Uterus (tissue), 2 donors: ENCODE measurements around the gene PCSK2.

Source experiments
- CTCF ChIP-seq, 4 experiments: fragments of 200-600 bp in 2 of 4; fragments of 450-650 bp in 2 of 4; sonication (generic) in 2 of 4; IDR thresholded peaks; one replicate each; pipeline ENCODE4 v1.5.1; 2016 to 2019; ENCODE audit warnings: antibody characterized with exemption in 4 of 4, mild to moderate bottlenecking in 2 of 4, moderate library complexity in 1 of 4
- POLR2A ChIP-seq, 2 donors: fragments of 450-650 bp; IDR thresholded peaks; one replicate each; pipeline ENCODE4 v1.6.1; 2016; ENCODE audit warnings: antibody characterized with exemption in 2 of 2, mild to moderate bottlenecking in 1 of 2, moderate library complexity in 1 of 2

DNA sequence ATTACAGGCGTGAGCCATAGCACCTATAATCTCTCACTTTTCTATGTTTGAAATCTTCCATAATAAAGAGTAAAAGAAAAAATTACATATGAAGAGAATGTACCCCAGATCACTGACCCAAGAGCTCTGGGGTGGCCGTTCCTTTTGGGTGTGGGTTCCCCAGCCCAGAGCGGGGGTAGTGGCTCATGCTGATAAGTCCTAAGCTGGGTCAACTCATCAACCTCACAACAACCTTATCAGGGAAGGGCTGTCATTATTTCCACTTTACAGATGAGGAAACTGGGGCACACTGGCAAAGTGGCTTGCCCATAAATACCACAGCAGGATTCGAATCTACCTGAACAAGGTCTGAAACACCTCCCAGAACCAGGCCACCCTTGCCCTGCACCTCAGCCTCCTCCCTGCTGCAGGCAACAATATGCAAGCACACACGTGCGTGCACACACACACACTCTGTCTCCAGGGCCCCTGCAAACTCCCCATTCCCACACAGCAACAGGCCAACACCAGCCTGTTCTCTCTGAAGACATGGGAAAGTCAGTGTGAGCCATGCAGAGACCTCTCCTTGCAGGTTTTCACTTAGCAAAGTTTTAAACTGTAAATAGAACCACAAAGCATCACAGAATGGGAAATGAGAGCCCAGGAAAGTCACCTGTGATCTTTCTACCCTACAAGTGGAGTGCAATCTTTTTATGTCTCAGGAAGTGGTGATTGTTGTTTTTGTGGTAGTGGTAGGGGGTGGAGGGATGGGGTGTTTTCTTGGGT is 276.6 kb downstream of the PCSK2 start:
- TF ChIP-seq POLR2A (IDR thresholded peaks at IDR 0.05) (no peak), CTCF (IDR thresholded peaks at IDR 0.05) (no peak)
